Smooth muscle cell (in vitro differentiated cells): Measurements from ENCODE around the gene FMN1. TPM values are rescaled to one million over a fixed set of nuclear protein-coding genes. Genes with fewer than 3 reads are reported as not detected.
A peak's percentile ranks its signal among the peaks of the same experiment; 100 is the strongest.
"Not testable (repeated sequence)": the region's sequence is repeated elsewhere in the genome, so short reads cannot be mapped to it uniquely, and the experiment has no call there.

Experiments used
- DNase-seq: peaks from one replicate; lab custom pipeline; 2025; ENCODE audit not compliant: unreplicated experiment; lab: John Stamatoyannopoulos, UW
- H2AFZ ChIP-seq: fragments of 200-600 bp; sonication (generic); 2 replicates; pipeline ENCODE4 v1.6.0; 2016; ENCODE audit warnings: antibody characterized with exemption, low read depth, mild to moderate bottlenecking
- H3F3A ChIP-seq: fragments of 200-600 bp; sonication (generic); 2 replicates; pipeline ENCODE4 v1.6.0; 2017; ENCODE audit warnings: antibody characterized with exemption, low read depth
- H3K27ac ChIP-seq: fragments of 200-600 bp; sonication (generic); 2 replicates; pipeline ENCODE4 v1.5.1; 2016; ENCODE audit warnings: low read depth, mild to moderate bottlenecking
- H3K27me3 ChIP-seq: fragments of 200-600 bp; sonication (generic); 2 replicates; pipeline ENCODE4 v1.6.1; 2016; ENCODE audit warnings: low read depth, mild to moderate bottlenecking
- H3K36me3 ChIP-seq: fragments of 200-600 bp; sonication (generic); 2 replicates; pipeline ENCODE4 v1.5.1; 2016; ENCODE audit warnings: low read depth
- H3K4me1 ChIP-seq: fragments of 200-600 bp; sonication (generic); 2 replicates; pipeline ENCODE4 v1.5.1; 2016; ENCODE audit warnings: low read depth
- H3K4me2 ChIP-seq: fragments of 200-600 bp; sonication (generic); 2 replicates; pipeline ENCODE4 v1.6.0; 2016; ENCODE audit warnings: mild to moderate bottlenecking
- H3K4me3 ChIP-seq: fragments of 200-600 bp; sonication (generic); 2 replicates; pipeline ENCODE4 v1.5.1; 2016; ENCODE audit warnings: mild to moderate bottlenecking
- H3K79me2 ChIP-seq: fragments of 200-600 bp; sonication (generic); 2 replicates; pipeline ENCODE4 v1.6.0; 2016; ENCODE audit warnings: low read depth, mild to moderate bottlenecking
- H3K9ac ChIP-seq: fragments of 200-600 bp; sonication (generic); 2 replicates; pipeline ENCODE4 v1.6.0; 2016; ENCODE audit warnings: low read depth
- H3K9me3 ChIP-seq: fragments of 200-600 bp; sonication (generic); replicated peaks from 2 replicates; pipeline ENCODE4 v1.5.1; 2016; ENCODE audit warnings: low read depth
- H4K20me1 ChIP-seq: fragments of 200-600 bp; sonication (generic); 2 replicates; pipeline ENCODE4 v1.6.0; 2016; ENCODE audit warnings: low read depth
- CTCF ChIP-seq: fragments of 200-600 bp; sonication (generic); IDR thresholded peaks from 2 replicates; pipeline ENCODE4 v1.5.1; 2017; ENCODE audit warnings: borderline replicate concordance, mild to moderate bottlenecking, antibody characterized with exemption; ENCODE audit not compliant: insufficient read depth, poor library complexity, severe bottlenecking
- WGBS: methylation state at CpG from one replicate; pipeline ENCODE4 v1.1.7; 2016; ENCODE audit warnings: low lambda C conversion rate; 5-methylcytosine and 5-hydroxymethylcytosine counted together
- polyA plus RNA-seq: library from polyadenylated mRNA; unstranded; fragments of >200 nt; fragmentation: Nextera tagmentation; extraction: Ambion mirVana; gene quantifications from 2 replicates; pipeline ENCODE4 v1.2.1, GENCODE V29; 2016
- total RNA-seq: library from RNA; depleted of rRNA; stranded (reverse); fragments of >200 nt; gene quantifications from 2 replicates; pipeline ENCODE4 v1.2.3, GENCODE V29; 2014

FMN1 gene
- total and polyA plus RNA-seq, 2 experiments from 2014 or later = 0.08 to 4.0 TPM

- DNase-seq = no peak
- H3K4me3 ChIP-seq = no peak overlapping the region
- H3K9me3 ChIP-seq = no peaks in the 10 kb centered on the region
- no peak overlapping the region for H3K9ac ChIP-seq
- peaks cover 18% of the 10 kb centered on the region for H3K4me1 ChIP-seq
- TF ChIP-seq CTCF = no peak
- no peak overlapping the region for H2AFZ ChIP-seq
- H3K4me2 ChIP-seq = no peak overlapping the region
- no peaks in the 10 kb centered on the region for H3K79me2 ChIP-seq
- WGBS = 75% methylated on average over 11 of the region's 11 CpGs
- peaks cover 5% of the 10 kb centered on the region for H3K36me3 ChIP-seq
- no peaks in the 10 kb centered on the region for H3K27me3 ChIP-seq
- H3F3A ChIP-seq = peaks cover 10% of the 10 kb centered on the region
- H3K27ac ChIP-seq = peak overlapping the region; percentile 98
- no peaks in the 10 kb centered on the region for H4K20me1 ChIP-seq
These were observed 344.5 kb downstream of the FMN1 start for GRCh38 chr15:32849769-32850668.

- WGBS = 95% methylated on average over 2 of the region's 2 CpGs
- H2AFZ ChIP-seq, H3K27ac ChIP-seq, H3K27me3 ChIP-seq, H3K4me1 ChIP-seq, H3K4me3 ChIP-seq, H4K20me1 ChIP-seq, H3K36me3 ChIP-seq, H3K79me2 ChIP-seq, H3F3A ChIP-seq, H3K9ac ChIP-seq, H3K4me2 ChIP-seq, DNase-seq, H3K9me3 ChIP-seq: not testable (repeated sequence)
These were observed 347.8 kb downstream of the FMN1 start for GRCh38 chr15:32846671-32847070.

- no peak overlapping the region for H3K4me3 ChIP-seq
- WGBS = 63% methylated on average over 2 of the region's 2 CpGs
These were observed 350.3 kb downstream of the FMN1 start for GRCh38 chr15:32844118-32844711.

More at GRCh38 chr15:32844118-32844711, 350.3 kb downstream of the FMN1 start:
- H3F3A ChIP-seq = peaks cover 21% of the 10 kb centered on the region
- no peak overlapping the region for H3K27ac ChIP-seq
- no peaks in the 10 kb centered on the region for H3K9me3 ChIP-seq
- no peaks in the 10 kb centered on the region for H3K27me3 ChIP-seq
- H3K9ac ChIP-seq = no peak overlapping the region
- H3K36me3 ChIP-seq = peaks cover 5% of the 10 kb centered on the region
- DNase-seq = no peak
- peaks cover 6% of the 10 kb centered on the region for H3K4me1 ChIP-seq
- no peaks in the 10 kb centered on the region for H3K79me2 ChIP-seq
- H2AFZ ChIP-seq = peak overlapping the region; percentile 44
- H3K4me2 ChIP-seq = no peak overlapping the region
- TF ChIP-seq CTCF = peak; percentile 69
- H4K20me1 ChIP-seq = no peaks in the 10 kb centered on the region
